ENCODE data around the gene TUB.

GRCh38 chr11:8041576-8041975, 39.4 kb upstream of the TUB start:
- no peak for TF ChIP-seq MAX (IDR thresholded peaks at IDR 0.05; ENCODE audit: low read depth, low read length)
- no peak for TF ChIP-seq POLR2A (IDR thresholded peaks at IDR 0.05; ENCODE audit: extremely low read depth, insufficient read length)
- TF ChIP-seq CTCF (IDR thresholded peaks at IDR 0.05; ENCODE audit: low read depth, low read length) = no peak
